SK-N-SH treated with all-trans-retinoic acid at 6 μM for 48 hours (cell line): ENCODE measurements around the gene ASB2.

Source experiments
- OSR1 ChIP-seq: fragments of 250-450 bp; sonication (Bioruptor Pico); IDR thresholded peaks from 2 replicates; pipeline ENCODE4 v1.8.0; 2022; ENCODE audit warnings: moderate library complexity, mild to moderate bottlenecking, inconsistent platforms
- PATZ1 ChIP-seq: fragments of 250-450 bp; sonication (Bioruptor Pico); IDR thresholded peaks from 2 replicates; pipeline ENCODE4 v1.8.0; 2020; ENCODE audit warnings: mild to moderate bottlenecking, moderate library complexity, borderline replicate concordance
- RARB ChIP-seq: fragments of 250-450 bp; sonication (Bioruptor Pico); IDR thresholded peaks from 2 replicates; pipeline ENCODE4 v1.8.0; 2021; ENCODE audit warnings: mild to moderate bottlenecking, moderate library complexity
- SNAI2 ChIP-seq: fragments of 250-450 bp; sonication (Bioruptor Pico); IDR thresholded peaks from 2 replicates; pipeline ENCODE4 v1.5.0; 2020; ENCODE audit warnings: mild to moderate bottlenecking, moderate library complexity
- TCF4 ChIP-seq: fragments of 250-450 bp; sonication (Bioruptor Pico); IDR thresholded peaks from 2 replicates; pipeline ENCODE4 v1.8.0; 2021; ENCODE audit warnings: mild to moderate bottlenecking, moderate library complexity, borderline replicate concordance
- ZC3H10 ChIP-seq: fragments of 250-450 bp; sonication (Bioruptor Pico); IDR thresholded peaks from 2 replicates; pipeline ENCODE4 v1.5.1; 2021; ENCODE audit warnings: mild to moderate bottlenecking, moderate library complexity
- ZFP30 ChIP-seq: fragments of 450-650 bp; formaldehyde crosslinking; IDR thresholded peaks from 2 replicates; pipeline ENCODE4 v1.5.0; 2022; ENCODE audit warnings: mild to moderate bottlenecking, moderate library complexity
- ZNF565 ChIP-seq: fragments of 450-650 bp; formaldehyde crosslinking; conservative IDR thresholded peaks from 2 replicates; pipeline ENCODE4 v1.5.0; 2020; ENCODE audit warnings: low read depth, mild to moderate bottlenecking, moderate library complexity
- TF ChIP-seq, protein P1 (sequence below): fragments of 250-450 bp; sonication (Bioruptor Pico); IDR thresholded peaks from 2 replicates; pipeline ENCODE4 v1.5.1; 2020; ENCODE audit warnings: low read depth, mild to moderate bottlenecking, moderate library complexity

DNA sequence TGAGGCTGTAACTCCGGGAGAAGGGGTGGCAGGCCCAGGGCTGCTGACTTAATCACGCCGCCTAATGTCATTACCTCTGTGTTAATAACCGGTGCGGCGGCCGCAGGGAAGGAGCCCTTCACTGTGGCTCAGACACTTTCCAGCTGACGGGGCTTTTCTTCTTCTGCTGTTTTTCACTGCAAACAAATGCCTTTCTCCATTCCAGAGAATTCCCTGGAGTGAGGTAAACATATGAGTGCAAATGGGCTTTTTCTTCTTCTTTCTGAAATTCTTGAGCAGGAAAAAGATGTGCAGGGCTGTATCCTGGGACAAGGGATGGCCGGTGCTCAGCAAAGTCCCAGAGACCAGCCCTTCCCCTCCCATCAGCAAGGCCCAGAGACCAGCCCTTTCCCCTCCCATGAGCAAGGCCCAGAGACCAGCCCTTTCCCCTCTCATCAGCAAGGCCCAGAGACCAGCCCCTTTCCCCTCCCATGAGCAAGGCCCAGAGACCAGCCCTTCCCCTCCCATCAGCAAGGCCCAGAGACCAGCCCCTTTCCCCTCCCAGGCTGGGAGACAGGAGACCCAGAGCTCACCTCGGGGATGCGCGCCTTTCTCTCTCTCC, 82.6 kb downstream of the ASB2 start:
- TF ChIP-seq SNAI2 (CRISPR knock-in tag) (no peak), OSR1 (CRISPR knock-in tag) (no peak), RARB (CRISPR knock-in tag) (no peak), ZNF565 (CRISPR knock-in tag) (no peak), TCF4 (CRISPR knock-in tag) (no peak), ZFP30 (CRISPR knock-in tag) (no peak), ZC3H10 (CRISPR knock-in tag) (no peak), PATZ1 (CRISPR knock-in tag) (no peak)
- TF ChIP-seq, protein P1, sequence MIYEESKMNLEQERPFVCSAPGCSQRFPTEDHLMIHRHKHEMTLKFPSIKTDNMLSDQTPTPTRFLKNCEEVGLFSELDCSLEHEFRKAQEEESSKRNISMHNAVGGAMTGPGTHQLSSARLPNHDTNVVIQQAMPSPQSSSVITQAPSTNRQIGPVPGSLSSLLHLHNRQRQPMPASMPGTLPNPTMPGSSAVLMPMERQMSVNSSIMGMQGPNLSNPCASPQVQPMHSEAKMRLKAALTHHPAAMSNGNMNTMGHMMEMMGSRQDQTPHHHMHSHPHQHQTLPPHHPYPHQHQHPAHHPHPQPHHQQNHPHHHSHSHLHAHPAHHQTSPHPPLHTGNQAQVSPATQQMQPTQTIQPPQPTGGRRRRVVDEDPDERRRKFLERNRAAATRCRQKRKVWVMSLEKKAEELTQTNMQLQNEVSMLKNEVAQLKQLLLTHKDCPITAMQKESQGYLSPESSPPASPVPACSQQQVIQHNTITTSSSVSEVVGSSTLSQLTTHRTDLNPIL (CRISPR knock-in tag), result no peak
